NCI-H345 (cell line): ENCODE results near the gene TMEM217.
A peak's percentile ranks its signal among the peaks of the same experiment; 100 is the strongest.
"Not testable (repeated sequence)": the region's sequence is repeated elsewhere in the genome, so short reads cannot be mapped to it uniquely, and the experiment has no call there.

Source experiments
- DNase-seq: peaks from one replicate; lab custom pipeline; 2025; lab: John Stamatoyannopoulos, UW

TMEM217 gene

DNA sequence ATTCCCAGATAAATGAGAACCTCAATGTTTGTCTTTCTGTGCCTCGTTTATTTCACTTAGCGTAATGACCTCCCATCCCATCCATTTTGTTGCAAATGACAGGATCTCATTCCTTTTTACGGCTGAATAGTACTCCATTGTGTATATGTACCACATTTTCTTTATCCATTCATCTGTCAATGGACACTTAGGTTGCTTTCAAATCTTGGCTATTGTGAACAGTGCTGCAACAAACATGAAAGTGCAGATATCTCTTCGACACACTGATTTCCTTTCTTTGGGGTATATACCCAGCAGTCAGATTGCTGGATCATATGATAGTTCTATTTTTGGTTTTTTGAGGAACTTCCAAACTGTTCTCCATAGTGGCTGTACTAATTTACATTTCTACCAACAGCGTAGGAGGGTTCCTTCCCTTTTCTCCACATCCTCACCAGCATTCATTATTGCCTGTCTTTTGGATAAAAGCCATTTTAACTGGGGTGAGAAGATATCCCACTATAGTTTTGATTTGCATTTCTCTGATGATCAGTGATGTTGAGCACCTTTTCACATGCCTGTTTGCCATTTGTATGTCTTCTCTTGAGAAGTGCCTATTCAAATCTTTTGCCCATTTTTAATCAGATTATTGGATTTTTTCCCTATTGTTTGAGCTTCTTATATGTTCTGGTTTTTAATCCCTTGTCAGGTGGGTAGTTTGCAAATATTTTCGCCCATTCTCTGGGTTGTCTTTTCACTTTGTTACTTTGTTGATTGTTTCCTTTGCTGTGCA lies 71.8 kb downstream of the TMEM217 start:
- DNase-seq, result not testable (repeated sequence)

DNA sequence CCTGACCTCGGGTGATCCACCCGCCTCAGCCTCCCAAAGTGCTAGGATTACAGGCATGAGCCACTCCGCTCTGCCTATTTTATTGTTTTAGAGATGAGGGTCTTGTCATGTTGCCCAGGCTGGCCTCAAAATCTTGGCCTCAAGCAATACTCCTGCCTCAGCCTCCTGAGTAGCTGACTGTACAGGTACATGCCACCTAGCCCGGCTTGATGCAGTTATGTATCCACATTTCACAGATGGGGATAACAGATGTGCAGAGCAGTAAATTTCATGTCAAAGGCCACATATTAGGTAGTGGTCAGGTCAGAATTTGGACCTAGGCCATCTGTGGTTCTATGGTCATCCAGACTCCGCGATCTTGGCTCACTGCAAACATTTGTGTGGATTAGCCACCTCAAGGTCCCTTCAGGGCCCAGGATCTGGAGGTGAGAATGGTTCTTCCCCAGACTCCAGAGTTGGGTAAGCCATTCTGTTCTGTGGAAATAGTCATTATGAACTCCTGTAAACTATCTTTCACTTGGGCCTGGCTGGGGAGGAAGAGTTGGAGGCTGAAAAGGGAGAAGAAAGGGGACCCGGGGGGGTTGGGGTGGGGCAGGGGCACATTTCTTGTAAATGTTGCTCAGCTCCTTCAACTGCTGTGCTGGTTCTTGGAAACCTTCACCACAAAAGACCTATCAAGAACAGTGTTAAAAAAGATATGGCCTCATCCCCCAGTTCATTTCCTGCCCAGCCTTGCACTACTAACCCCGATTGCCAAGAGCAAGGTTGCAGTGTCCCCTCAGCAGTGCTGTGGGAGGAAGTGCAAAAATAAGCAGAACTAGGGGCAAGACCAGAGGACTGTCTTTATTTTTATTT lies 75.0 kb downstream of the TMEM217 start:
- no peak for DNase-seq

- DNase-seq, result not testable (repeated sequence)
These were observed 77.3 kb downstream of the TMEM217 start for GRCh38 chr6:37180610-37181009.

DNA sequence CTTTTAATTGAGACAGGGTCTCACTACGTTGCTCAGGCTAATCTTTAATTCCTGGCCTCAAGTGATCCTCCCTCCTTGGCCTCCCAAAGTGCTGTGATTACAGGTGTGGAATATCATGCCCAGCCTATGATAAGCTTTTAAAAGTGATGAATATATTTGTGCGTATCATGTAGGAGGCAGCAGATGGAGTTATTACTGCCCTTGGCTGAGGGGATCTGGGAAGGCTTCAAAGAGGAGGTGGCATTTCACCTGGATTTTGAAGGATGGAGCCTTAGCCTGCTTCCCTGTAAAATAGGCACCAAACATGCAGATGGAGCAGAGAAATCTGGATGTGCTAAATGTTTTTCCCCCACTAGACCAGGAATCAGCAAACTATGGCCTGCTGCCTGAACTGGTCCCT lies 77.9 kb downstream of the TMEM217 start:
- no peak for DNase-seq

DNA sequence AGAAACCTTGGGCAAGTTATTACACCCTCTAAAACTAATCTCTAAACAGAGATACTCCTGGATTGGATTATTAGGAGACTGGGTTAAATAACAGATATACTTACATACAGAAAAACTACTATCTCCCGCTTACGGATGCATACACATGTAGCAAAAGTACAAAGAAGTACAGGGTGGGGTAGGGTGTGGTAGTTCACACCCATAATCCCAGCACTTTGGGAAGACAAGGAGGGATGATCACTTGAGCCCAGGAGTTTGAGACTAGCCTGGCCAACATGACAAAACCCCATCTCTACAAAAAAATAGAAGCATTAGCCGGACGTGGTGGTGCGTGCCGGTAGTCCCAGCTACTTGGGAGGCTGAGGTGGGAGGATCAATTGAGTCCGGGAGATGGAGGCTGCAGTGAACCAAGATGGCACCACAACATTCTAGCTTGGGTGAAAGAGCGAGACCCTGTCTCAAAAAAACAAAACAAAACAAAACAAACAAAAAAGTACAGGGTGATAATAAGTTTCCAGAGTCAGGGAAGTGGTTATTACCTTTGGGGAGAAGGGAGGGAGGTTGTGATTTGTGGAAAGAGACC lies 79.9 kb downstream of the TMEM217 start:
- no peak for DNase-seq

DNA sequence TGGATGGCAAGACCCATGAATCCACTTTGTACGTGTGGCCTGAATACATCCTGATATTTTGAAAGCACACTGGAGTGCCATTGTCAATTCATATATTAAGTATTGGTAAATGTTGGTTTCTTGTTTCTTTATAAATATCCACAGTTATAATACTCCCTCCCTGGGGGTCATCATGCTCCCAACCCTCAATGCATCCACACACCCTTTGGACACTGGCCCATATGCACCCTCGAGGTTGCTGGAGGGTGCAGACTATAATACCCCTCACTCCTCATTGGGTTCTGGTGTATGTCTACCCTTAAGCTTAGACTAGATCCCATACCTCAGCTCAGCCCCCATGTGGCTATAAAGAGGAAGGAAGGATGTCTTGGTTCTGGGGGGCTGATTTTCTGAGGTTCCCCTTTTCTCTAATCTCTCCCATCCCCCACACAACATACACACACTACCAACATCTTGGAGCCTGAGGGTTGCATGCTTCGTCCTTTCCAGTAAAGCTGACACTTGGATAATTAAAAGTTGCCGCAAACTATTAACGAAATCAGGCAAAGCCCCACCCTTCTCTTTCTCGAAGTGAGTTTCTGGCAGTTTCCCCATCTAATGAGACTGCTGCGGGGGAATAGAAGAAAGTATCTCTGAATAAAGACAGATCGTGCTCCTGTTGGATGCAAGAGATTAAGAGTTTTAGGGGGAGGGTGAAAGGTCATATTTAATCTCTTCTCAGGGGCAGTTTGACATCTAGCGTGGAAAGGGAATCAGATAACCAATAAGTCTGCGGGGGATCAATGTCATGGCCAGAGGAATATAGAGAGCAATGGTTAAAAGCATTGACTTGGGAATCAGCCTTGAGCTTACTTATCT lies 80.6 kb downstream of the TMEM217 start:
- no peak for DNase-seq

DNA sequence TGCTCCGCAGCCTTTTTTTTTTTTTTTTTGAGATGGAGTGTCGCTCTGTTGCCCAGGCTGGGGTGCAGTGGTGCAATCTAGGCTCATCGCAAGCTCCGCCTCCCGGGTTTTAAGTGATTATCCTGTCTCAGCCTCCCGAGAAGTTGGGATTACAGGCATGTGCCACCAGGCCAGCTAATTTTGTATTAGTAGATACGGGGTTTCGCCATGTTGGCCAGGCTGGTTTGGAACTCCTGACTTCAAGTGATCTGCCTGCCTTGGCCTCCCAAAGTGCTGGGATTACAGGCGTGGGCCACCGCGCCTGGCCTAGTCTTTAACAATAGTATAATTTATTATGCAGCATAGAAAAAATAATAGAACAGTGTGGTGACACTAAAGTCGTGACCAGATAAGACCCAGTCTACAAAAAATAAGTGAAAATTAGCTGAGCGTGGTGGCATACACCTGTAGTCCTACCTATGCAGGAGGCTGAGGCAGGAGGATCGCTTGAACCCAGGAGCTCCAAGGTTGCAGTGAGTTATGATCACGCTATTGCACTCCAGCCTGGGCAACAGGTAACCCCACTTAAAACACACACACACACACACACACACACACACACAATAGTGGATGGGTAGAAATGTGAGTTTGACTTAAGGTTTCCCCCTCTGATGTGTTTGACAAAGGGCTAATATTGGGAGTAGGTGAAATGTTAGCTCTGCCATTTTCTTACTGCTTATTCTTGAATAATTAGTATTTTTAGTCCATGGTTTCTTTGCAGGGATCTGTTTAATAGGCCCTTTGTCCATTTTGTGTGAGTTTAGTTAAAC lies 81.5 kb downstream of the TMEM217 start:
- DNase-seq, result no peak

GRCh38 chr6:37175332-37176267 lies 82.3 kb downstream of the TMEM217 start:
- no peak for DNase-seq

DNA sequence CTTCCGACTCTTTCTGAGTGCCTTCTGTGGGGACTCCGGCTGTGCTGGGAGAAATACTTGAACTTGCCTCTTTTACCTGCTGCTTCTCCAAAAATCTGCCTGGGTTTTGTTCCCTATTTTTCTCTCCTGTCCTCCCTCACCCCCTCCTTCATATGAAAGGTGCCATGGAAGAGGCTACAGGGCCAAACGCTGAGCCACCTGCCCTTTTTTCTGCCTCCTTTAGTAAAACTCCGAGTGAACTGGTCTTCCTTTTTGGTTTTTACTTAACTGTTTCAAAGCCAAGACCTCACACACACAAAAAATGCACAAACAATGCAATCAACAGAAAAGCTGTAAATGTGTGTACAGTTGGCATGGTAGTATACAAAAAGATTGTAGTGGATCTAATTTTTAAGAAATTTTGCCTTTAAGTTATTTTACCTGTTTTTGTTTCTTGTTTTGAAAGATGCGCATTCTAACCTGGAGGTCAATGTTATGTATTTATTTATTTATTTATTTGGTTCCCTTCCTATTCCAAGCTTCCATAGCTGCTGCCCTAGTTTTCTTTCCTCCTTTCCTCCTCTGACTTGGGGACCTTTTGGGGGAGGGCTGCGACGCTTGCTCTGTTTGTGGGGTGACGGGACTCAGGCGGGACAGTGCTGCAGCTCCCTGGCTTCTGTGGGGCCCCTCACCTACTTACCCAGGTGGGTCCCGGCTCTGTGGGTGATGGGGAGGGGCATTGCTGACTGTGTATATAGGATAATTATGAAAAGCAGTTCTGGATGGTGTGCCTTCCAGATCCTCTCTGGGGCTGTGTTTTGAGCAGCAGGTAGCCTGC lies 83.2 kb downstream of the TMEM217 start:
- no peak for DNase-seq

- no peak for DNase-seq
These were observed 83.8 kb downstream of the TMEM217 start for GRCh38 chr6:37174196-37174514.

DNA sequence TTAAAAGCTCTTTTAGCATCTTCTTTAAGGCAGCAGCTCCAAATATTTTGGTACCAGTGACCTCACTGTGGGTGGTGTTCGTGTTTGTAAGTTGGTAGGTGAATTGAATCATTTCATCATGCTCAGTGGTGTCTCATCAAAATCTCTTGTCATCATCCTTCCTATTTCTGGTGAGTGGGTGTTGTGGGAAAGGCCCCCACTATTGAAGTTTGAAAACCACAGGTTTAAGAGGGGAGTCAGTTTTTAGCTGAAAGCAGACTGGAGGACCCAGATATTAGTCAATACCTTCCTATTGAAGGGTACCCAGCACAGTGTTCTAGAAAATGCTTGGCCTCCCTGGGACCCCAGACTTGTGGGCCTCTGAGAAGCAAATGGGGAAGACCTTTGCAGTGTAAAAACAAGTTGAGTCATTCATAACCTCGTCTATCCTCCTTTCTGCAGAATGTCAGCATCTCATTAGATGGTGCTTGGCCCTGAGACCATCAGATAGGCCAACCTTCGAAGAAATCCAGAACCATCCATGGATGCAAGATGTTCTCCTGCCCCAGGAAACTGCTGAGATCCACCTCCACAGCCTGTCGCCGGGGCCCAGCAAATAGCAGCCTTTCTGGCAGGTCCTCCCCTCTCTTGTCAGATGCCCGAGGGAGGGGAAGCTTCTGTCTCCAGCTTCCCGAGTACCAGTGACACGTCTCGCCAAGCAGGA lies 84.3 kb downstream of the TMEM217 start:
- no peak for DNase-seq

- no peak for DNase-seq
These were observed 84.9 kb downstream of the TMEM217 start for GRCh38 chr6:37172912-37173492.

GRCh38 chr6:37171970-37172812 lies 85.8 kb downstream of the TMEM217 start:
- DNase-seq, result peak; percentile 91

DNA sequence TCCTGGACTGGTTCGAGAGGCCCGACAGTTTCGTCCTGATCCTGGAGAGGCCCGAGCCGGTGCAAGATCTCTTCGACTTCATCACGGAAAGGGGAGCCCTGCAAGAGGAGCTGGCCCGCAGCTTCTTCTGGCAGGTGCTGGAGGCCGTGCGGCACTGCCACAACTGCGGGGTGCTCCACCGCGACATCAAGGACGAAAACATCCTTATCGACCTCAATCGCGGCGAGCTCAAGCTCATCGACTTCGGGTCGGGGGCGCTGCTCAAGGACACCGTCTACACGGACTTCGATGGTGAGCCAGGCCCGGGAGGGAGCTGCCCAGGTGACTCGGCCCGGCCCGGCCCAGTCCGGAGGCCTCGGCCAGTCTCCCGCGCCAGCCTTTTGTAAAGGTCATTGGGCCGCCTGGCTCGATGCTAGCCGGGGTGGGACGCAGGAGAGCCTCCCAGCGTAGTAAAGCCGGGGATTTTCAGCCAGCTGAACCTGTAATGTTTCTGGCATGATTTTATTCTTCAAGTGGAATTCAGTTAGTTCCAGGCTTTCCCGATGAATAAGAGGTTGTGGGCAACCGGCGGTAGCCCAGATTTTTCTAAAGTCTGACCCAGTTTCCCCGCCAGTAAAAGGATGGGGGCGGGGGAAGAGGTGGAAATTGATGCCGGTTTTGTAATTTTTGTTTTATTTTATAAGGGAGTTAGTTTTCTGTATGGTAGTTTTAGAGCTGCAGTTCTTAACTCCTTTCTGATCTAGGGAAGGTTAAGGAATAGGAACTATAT lies 86.6 kb downstream of the TMEM217 start:
- peak; percentile 41 for DNase-seq

DNA sequence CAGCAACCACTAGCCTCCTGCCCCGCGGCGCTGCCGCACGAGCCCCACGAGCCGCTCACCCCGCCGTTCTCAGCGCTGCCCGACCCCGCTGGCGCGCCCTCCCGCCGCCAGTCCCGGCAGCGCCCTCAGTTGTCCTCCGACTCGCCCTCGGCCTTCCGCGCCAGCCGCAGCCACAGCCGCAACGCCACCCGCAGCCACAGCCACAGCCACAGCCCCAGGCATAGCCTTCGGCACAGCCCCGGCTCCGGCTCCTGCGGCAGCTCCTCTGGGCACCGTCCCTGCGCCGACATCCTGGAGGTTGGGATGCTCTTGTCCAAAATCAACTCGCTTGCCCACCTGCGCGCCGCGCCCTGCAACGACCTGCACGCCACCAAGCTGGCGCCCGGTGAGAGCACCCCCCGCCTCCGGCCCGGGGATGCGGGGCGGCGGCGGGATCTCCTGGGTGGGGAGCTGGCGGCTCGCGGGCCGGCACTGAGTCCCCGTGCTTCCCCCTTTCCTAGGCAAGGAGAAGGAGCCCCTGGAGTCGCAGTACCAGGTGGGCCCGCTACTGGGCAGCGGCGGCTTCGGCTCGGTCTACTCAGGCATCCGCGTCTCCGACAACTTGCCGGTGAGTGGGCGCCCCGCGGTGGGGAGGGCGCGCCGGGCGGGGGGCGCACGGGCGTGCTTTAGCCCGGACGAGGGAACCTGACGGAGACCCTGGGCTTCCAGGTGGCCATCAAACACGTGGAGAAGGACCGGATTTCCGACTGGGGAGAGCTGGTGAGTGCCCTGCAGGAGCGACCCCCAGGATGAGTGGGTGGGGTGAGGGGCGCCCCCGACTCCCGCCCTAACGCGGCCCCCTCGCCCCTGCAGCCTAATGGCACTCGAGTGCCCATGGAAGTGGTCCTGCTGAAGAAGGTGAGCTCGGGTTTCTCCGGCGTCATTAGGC lies 87.4 kb downstream of the TMEM217 start:
- peak; percentile 54 for DNase-seq
